Keratinocyte (primary cell): ENCODE results near the gene ARID1B. TPM values are rescaled to one million over a fixed set of nuclear protein-coding genes. Genes with fewer than 3 reads are reported as not detected.

Experiments
- DNase-seq: peaks from one replicate; pipeline ENCODE4 v3.0.0-alpha.2; 2011; ENCODE audit warnings: low read depth, missing footprints, low spot score
- FAIRE-seq: peaks from 2 replicates; lab custom pipeline; 2011; peaks lifted over from hg19 to GRCh38; lab: Jason Lieb, UNC
- H2AFZ ChIP-seq: 2 replicates; pipeline ENCODE4 v1.6.0; 2012; ENCODE audit warnings: low read length, control low read depth, inconsistent platforms; ENCODE audit not compliant: control insufficient read depth
- H3K27ac ChIP-seq: 2 replicates; pipeline ENCODE4 v1.5.1; 2011; ENCODE audit warnings: low read length; ENCODE audit not compliant: control insufficient read depth, insufficient read depth
- H3K27me3 ChIP-seq: 3 replicates; pipeline ENCODE4 v1.6.0; 2011; ENCODE audit warnings: low read length; ENCODE audit not compliant: control insufficient read depth, insufficient read depth; ENCODE audit errors: extremely low read depth
- H3K36me3 ChIP-seq, 2 experiments: 2 replicates in 1 of 2; 3 replicates in 1 of 2; pipeline ENCODE4 v1.5.1; 2011; ENCODE audit warnings: low read length in 2 of 2, mild to moderate bottlenecking in 1 of 2; ENCODE audit not compliant: control insufficient read depth in 2 of 2, insufficient read depth in 2 of 2; ENCODE audit errors: extremely low read depth in 1 of 2
- H3K4me1 ChIP-seq: 3 replicates; pipeline ENCODE4 v1.5.1; 2011; ENCODE audit warnings: low read length; ENCODE audit not compliant: control insufficient read depth, insufficient read depth; ENCODE audit errors: extremely low read depth
- H3K4me2 ChIP-seq: 3 replicates; pipeline ENCODE4 v1.6.0; 2011; ENCODE audit warnings: low read depth, low read length; ENCODE audit not compliant: control insufficient read depth, insufficient read depth; ENCODE audit errors: extremely low read depth
- H3K4me3 ChIP-seq, 3 experiments: fragments of 200-600 bp in 1 of 3; sonication (generic) in 1 of 3; 2 replicates in 2 of 3; 3 replicates in 1 of 3; pipeline ENCODE4 v1.5.1; 2011 to 2016; ENCODE audit warnings: low read length in 3 of 3, mild to moderate bottlenecking in 3 of 3, control low read depth in 2 of 3, inconsistent platforms in 1 of 3, low read depth in 1 of 3, mixed read lengths in 1 of 3, mixed run types in 1 of 3, moderate library complexity in 1 of 3; ENCODE audit not compliant: control insufficient read depth in 2 of 3, insufficient read depth in 2 of 3; ENCODE audit errors: extremely low read depth in 1 of 3
- H3K79me2 ChIP-seq: 2 replicates; pipeline ENCODE4 v1.6.0; 2012; ENCODE audit warnings: low read length; ENCODE audit not compliant: control insufficient read depth, insufficient read depth
- H3K9ac ChIP-seq: 3 replicates; pipeline ENCODE4 v1.6.0; 2011; ENCODE audit warnings: low read length; ENCODE audit not compliant: control insufficient read depth, insufficient read depth; ENCODE audit errors: extremely low read depth
- H3K9me1 ChIP-seq: 3 replicates; pipeline ENCODE4 v1.6.0; 2011; ENCODE audit warnings: low read length; ENCODE audit not compliant: control insufficient read depth, insufficient read depth; ENCODE audit errors: extremely low read depth
- H3K9me3 ChIP-seq: 2 replicates; pipeline ENCODE4 v1.5.1; 2012; ENCODE audit warnings: low read depth, low read length; ENCODE audit not compliant: control insufficient read depth
- H4K20me1 ChIP-seq: 3 replicates; pipeline ENCODE4 v1.6.0; 2011; ENCODE audit warnings: low read length; ENCODE audit not compliant: control insufficient read depth, insufficient read depth; ENCODE audit errors: extremely low read depth
- CTCF ChIP-seq, 3 experiments: IDR thresholded peaks in 1 of 3; conservative IDR thresholded peaks in 1 of 3; optimal IDR thresholded peaks in 1 of 3; 2 replicates in 2 of 3; 3 replicates in 1 of 3; pipeline versions ENCODE3 to v1.5.1; 2011; ENCODE audit warnings: low read length in 3 of 3, mild to moderate bottlenecking in 3 of 3, moderate library complexity in 2 of 3, control low read depth in 1 of 3, inconsistent platforms in 1 of 3; ENCODE audit not compliant: insufficient read depth in 2 of 3; ENCODE audit errors: extremely low read depth in 1 of 3
- EZH2 ChIP-seq: IDR thresholded peaks from one replicate; pipeline ENCODE4 v1.6.1; 2012; ENCODE audit warnings: inconsistent platforms, mild to moderate bottlenecking, low read length, moderate library complexity
- dilution Hi-C: fragments of 300-500 bp; cut with MboI; formaldehyde crosslinking; loops from one replicate; pipeline ENCODE4 v1.7.0; 2020; ENCODE audit warnings: low sequenced_read_pairs; ENCODE audit not compliant: extremely low pct_ligation_motif_present
- polyA plus RNA-seq, 5 experiments: library from polyadenylated mRNA; depleted of rRNA in 3 of 5; stranded (reverse) in 3 of 5; stranded (forward) in 1 of 5; unstranded in 1 of 5; fragments of >200 nt; gene quantifications; 1 replicate in 1 of 5; 2 replicates in 3 of 5; 3 replicates in 1 of 5; pipeline versions ENCODE4 v1.2.1 to v1.2.3, GENCODE V29; 2011 to 2012; ENCODE audit warnings: missing spikeins in 2 of 5, low read depth in 1 of 5, low replicate concordance in 1 of 5

Gene ARID1B
- polyA plus RNA-seq, 1 donor (not counting 4 experiments of a cell fraction or from before 2014, with no cell fraction given): 14.9 TPM

GRCh38 chr6:156948807-156949206 is 171.6 kb downstream of the ARID1B start:
- peak overlapping the region; percentile 90 for H3K27ac ChIP-seq
- H3K9me3 ChIP-seq: no peaks in the 10 kb centered on the region
- peaks cover 55% of the 10 kb centered on the region for H3K4me1 ChIP-seq
- H3K27me3 ChIP-seq: no peaks in the 10 kb centered on the region
- H3K36me3 ChIP-seq: no peaks in the 10 kb centered on the region
- peak overlapping the region; percentile 90 for H3K4me2 ChIP-seq
- H4K20me1 ChIP-seq: no peaks in the 10 kb centered on the region
- H3K9ac ChIP-seq: peak overlapping the region; percentile 69
- peak overlapping the region in 2 of 3 experiments; percentile 52 to 61 for H3K4me3 ChIP-seq
- dilution Hi-C loops: no loop called here
- FAIRE-seq: peak; percentile 95
- no peak for TF ChIP-seq EZH2
- peak; percentile 85 for DNase-seq
- peaks cover 37% of the 10 kb centered on the region for H3K79me2 ChIP-seq
- H3K9me1 ChIP-seq: no peaks in the 10 kb centered on the region
- no peak overlapping the region for H2AFZ ChIP-seq

- Histone ChIP-seq H3K36me3 (no peaks in the 10 kb centered on the region), H3K9me3 (no peaks in the 10 kb centered on the region), H3K27ac (peak overlapping the region; percentile 90), H3K9ac (peak overlapping the region; percentile 69), H3K9me1 (no peaks in the 10 kb centered on the region), H3K79me2 (peaks cover 38% of the 10 kb centered on the region), H3K4me1 (peaks cover 55% of the 10 kb centered on the region), H3K4me2 (peak overlapping the region; percentile 90), H3K4me3 (peak overlapping the region in 2 of 3 experiments; percentile 52 to 61), H2AFZ (no peak overlapping the region), H3K27me3 (no peaks in the 10 kb centered on the region), H4K20me1 (no peaks in the 10 kb centered on the region)
- TF ChIP-seq CTCF (optimal IDR thresholded peaks at IDR 0.05 in 1 of 3, IDR thresholded peaks at IDR 0.05 in 1 of 3, conservative IDR thresholded peaks at IDR 0.05 in 1 of 3; ENCODE audit: extremely low read depth in 1 of 3, insufficient read depth in 2 of 3, low read length in 3 of 3): no peak
- no peak for TF ChIP-seq EZH2
- dilution Hi-C loops: no loop called here
- FAIRE-seq: no peak
- peak; percentile 48 for DNase-seq
Observed at GRCh38 chr6:156949376-156949775, 172.2 kb downstream of the ARID1B start.

GRCh38 chr6:156950084-156950483 is 172.9 kb downstream of the ARID1B start:
- Histone ChIP-seq H3K4me3 (no peak overlapping the region), H3K27ac (peak overlapping the region; percentile 90)
- FAIRE-seq: no peak

More at GRCh38 chr6:156950084-156950483, 172.9 kb downstream of the ARID1B start:
- Histone ChIP-seq H3K9me3 (no peaks in the 10 kb centered on the region), H2AFZ (no peak overlapping the region), H3K79me2 (peaks cover 42% of the 10 kb centered on the region), H4K20me1 (no peaks in the 10 kb centered on the region), H3K4me2 (peak overlapping the region; percentile 90), H3K36me3 (no peaks in the 10 kb centered on the region), H3K27me3 (no peaks in the 10 kb centered on the region), H3K9me1 (no peaks in the 10 kb centered on the region), H3K4me1 (peaks cover 50% of the 10 kb centered on the region), H3K9ac (no peak overlapping the region)
- no peak for TF ChIP-seq EZH2
- no peak for TF ChIP-seq CTCF (optimal IDR thresholded peaks at IDR 0.05 in 1 of 3, IDR thresholded peaks at IDR 0.05 in 1 of 3, conservative IDR thresholded peaks at IDR 0.05 in 1 of 3; ENCODE audit: extremely low read depth in 1 of 3, insufficient read depth in 2 of 3, low read length in 3 of 3)
- no peak for DNase-seq
- dilution Hi-C loops: no loop called here
